GM12892 (cell line): ENCODE results near the gene CCN2.

ENCODE experiments used
- POLR2A ChIP-seq: IDR thresholded peaks from 2 replicates; pipeline ENCODE4 v1.6.1; 2011; ENCODE audit warnings: low read depth, low read length, control low read depth
- POLR2AphosphoS5 ChIP-seq: IDR thresholded peaks from 2 replicates; pipeline ENCODE4 v1.6.1; 2011; ENCODE audit warnings: low read depth, low read length, control low read depth
- TAF1 ChIP-seq: IDR thresholded peaks from 2 replicates; pipeline ENCODE4 v1.6.1; 2011; ENCODE audit warnings: low read depth, mild to moderate bottlenecking, control low read depth, low read length, borderline replicate concordance

GRCh38 chr6:131967948-131968347 lies 16.8 kb upstream of the CCN2 start:
- no peak for TF ChIP-seq TAF1
- no peak for TF ChIP-seq POLR2AphosphoS5
- TF ChIP-seq POLR2A, result no peak
